ENCODE measurements around the gene EPHA2.
A peak's percentile ranks its signal among the peaks of the same experiment; 100 is the strongest.
"Not testable (repeated sequence)": the region's sequence is repeated elsewhere in the genome, so short reads cannot be mapped to it uniquely, and the experiment has no call there.

EPHA2 gene

DNA sequence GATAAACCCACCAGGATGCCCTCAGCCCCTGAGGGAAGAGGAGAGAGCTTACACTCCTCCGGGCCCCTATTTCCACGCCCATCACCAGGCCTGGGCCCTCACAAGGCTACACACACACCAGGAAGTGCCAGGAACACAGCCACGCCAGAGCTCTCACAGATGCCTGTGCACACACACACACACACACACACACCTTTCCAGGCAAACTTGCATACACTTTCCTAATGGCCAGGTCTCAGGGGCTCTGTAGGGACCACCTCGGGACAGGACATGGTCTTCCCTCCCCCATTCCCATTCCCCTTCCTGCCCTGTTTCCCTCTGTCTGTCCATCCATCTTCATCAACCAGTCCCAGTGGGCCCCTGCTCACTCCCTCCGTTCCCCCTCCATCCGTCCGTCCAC, 9.7 kb upstream of the EPHA2 start:
- Mint-ChIP-seq H3K27ac (no peak overlapping the region), H3K9me3 (no peaks in the 10 kb centered on the region), H3K36me3 (ENCODE audit: low read depth) (no peaks in the 10 kb centered on the region), H3K27me3 (peaks cover 6% of the 10 kb centered on the region), H3K4me3 (no peak overlapping the region), H3K4me1 (peaks cover 51% of the 10 kb centered on the region)
- no peak for ATAC-seq
- DNase-seq, result no peak

DNA sequence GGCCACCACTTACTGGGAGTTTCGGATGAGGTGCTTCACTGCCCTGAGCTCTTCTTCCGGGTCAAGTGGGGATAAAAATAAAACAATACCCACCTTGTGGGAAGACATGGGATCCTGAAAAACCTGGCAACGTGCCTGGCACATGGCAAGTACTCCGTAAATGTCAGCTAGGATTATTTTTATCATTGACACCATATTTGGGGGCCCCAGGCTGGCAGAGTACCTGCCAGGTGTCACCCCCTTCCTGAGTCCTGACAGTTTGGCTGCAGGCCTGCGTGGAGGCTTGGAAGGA, 9.2 kb upstream of the EPHA2 start:
- no peaks in the 10 kb centered on the region for H3K36me3 Mint-ChIP-seq (ENCODE audit: low read depth)
- H3K9me3 Mint-ChIP-seq, result no peaks in the 10 kb centered on the region
- ATAC-seq (no peak), DNase-seq (no peak)
- peaks cover 51% of the 10 kb centered on the region for H3K4me1 Mint-ChIP-seq
- no peak overlapping the region for H3K4me3 Mint-ChIP-seq
- no peak overlapping the region for H3K27ac Mint-ChIP-seq
- peaks cover 6% of the 10 kb centered on the region for H3K27me3 Mint-ChIP-seq

DNA sequence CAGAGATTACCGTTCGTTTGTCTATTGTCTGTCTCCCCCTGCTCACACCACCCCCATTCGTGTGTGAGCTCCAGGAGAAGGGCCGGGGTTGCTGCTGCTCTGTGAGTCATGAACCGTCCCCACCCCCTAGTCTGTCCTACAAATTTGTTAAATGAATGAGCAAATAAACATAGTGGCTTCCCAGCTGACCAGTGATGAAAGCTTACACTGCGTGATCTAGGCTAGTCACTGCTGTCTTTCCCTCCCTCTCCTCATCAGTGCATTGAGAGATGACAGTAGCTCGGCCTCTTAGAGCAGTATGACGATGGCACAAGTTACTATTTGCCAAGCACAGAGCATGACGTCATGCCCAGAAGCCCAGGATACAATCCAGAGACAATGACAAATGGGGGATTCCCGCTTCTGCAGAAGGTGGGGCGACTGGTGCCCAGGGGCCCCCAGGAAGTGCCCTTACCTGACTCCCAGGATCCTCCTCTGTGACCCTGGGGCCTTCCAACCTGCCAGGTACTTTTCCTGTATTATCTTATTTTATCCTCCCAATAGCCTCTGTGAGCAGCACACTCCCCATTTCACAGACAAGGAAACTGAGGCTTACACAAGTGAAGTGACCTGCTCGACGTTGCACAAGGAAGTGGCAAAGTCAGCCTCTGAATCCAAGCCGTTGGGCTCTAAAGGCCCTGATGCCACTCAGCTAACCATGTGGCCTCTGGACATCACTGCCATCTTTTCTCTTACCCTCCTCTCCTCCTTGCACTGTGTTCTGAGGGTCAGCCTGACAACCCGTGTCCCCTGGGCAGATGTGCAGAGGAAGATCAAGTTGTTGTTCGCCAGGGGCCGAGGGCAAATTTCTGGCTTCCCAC, 8.6 kb upstream of the EPHA2 start:
- no peak overlapping the region for H3K4me3 Mint-ChIP-seq
- no peaks in the 10 kb centered on the region for H3K9me3 Mint-ChIP-seq
- DNase-seq (peak; percentile 23), ATAC-seq (peak; percentile 60)
- peaks cover 6% of the 10 kb centered on the region for H3K27me3 Mint-ChIP-seq
- no peaks in the 10 kb centered on the region for H3K36me3 Mint-ChIP-seq (ENCODE audit: low read depth)
- H3K4me1 Mint-ChIP-seq, result peaks cover 51% of the 10 kb centered on the region
- H3K27ac Mint-ChIP-seq, result no peak overlapping the region

DNA sequence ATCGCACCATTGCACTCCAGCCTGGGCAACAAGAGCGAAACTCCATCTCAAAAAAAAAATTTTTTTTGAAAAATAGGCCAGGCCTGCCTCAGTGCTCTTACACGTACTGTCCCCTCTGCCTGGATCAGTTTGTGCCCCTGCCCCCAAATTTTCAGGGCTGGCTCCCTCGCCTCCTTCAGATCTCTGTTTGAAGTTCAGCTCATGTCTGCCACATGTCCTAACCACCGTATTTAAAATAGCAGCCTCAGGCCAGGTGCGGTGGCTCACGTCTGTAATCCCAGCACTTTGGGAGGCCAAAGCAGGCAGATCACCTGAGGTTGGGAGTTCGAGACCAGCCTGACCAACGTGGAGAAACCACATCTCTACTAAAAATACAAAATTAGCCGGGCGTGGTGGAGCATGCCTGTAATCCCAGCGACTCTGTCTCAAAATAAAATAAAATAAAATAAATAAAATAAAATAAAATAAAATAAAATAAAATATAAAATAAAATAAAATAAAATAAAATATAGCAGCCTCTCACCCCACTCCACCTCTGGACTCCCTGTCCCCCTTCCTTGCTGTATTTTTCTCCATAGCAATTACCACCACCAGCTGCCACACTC, 7.8 kb upstream of the EPHA2 start:
- H3K4me1 Mint-ChIP-seq, result peaks cover 44% of the 10 kb centered on the region
- ATAC-seq; H3K27ac Mint-ChIP-seq; H3K27me3 Mint-ChIP-seq; H3K9me3 Mint-ChIP-seq; DNase-seq; H3K36me3 Mint-ChIP-seq (ENCODE audit: low read depth); H3K4me3 Mint-ChIP-seq: not testable (repeated sequence)

DNA sequence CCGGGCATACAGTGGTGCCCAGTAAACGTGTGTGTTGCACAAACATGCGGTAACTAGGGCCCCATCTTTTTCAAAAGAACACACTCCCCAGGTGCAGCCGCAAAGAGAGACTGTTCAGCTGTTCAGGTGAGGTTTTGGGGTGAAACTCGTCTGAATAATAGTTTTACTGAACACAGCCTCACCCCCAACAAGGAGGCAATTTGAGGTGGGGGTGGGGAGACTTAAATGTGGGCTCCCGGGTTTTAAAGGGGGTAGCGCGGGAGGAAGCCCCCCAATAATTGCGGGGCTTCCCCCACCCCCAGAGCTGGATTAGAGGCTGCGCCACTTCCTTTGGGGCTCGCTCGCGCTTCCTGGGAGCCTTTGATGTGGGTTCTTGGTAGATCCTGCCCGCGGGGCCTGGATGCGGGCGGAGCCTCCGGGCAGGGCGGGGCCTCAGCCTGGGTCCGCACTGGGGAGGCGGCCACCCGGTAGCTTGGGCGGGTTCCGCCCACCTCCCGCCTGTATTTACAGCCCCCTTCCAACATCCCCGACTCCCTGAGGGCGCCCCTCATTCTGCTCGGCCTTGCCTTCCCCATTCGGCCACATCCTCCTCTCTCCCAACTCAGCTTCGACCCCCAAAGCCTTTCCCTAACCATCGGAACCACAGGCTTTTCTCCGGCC, 6.4 kb upstream of the EPHA2 start:
- DNase-seq, result peak; percentile 61
- H3K36me3 Mint-ChIP-seq (ENCODE audit: low read depth), result no peaks in the 10 kb centered on the region

DNA sequence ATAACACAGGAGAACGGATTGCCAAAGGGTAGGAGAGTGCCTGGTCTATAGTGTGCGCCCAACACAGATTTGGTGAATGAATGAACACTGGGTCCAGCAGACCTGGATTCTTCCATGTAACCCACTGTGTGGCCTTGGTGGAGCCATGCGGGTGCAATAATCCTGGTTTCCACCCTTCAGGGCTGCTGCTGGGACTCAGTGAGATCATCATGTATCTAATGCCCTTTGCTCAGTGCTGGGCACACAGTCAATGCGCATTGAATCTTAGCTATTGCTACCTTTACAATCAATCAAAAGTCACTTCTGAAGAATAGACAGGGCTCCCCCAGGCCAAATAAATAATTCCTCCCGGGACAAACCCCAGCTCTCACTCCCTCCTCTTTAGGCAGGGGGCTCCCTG, 5.8 kb upstream of the EPHA2 start:
- Mint-ChIP-seq H3K4me1 (peaks cover 54% of the 10 kb centered on the region), H3K36me3 (ENCODE audit: low read depth) (no peaks in the 10 kb centered on the region), H3K27ac (no peak overlapping the region), H3K9me3 (no peaks in the 10 kb centered on the region), H3K4me3 (no peak overlapping the region), H3K27me3 (peaks cover 6% of the 10 kb centered on the region)
- DNase-seq, result no peak
- ATAC-seq, result no peak

More for the DNA sequence above, 6.4 kb upstream of the EPHA2 start:
- peaks cover 3% of the 10 kb centered on the region for H3K27me3 Mint-ChIP-seq
- H3K4me1 Mint-ChIP-seq, result peaks cover 48% of the 10 kb centered on the region
- ATAC-seq, result peak; percentile 15
- H3K4me3 Mint-ChIP-seq, result no peak overlapping the region
- H3K9me3 Mint-ChIP-seq, result no peaks in the 10 kb centered on the region
- no peak overlapping the region for H3K27ac Mint-ChIP-seq

DNA sequence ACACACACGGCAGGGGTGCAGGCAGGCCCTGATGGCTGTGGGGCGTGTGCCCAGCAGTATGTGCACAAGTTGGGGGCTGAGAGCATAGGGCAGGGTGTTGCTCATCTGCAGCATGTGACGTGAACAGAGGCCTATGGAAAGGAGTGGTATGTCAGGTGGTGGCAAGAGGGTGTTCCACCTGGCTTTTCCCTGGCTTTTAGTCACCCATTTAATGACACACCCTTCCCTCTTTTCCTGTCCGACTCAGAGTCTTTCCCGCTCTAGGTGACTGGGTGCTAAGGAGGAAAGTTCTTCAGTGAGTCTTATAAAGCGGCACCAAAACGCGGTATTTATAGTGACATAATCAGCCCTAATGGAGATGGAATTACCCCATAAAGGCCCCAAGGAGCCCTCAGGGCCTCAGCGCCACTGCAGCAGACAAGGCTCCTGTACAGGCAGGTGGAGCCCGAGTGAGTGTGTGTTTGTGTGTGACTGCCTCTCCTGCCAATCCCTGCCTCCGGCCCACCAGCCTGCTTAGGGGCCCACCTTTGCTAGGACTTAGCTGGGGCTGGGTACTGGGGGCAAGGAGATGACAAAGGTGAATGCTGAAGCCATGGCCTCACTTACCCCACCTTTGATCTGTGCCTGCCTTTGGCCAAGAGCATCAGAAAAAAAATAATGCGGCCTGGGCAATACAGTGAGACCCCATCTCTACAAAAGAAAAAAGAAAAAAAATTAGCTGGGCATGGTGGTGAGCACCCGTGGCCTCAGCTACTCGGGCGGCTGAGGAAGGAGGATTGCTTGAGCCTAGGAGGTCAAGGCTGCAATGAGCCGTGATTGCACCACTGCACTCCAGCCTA, 3.3 kb upstream of the EPHA2 start:
- no peak for DNase-seq
- Mint-ChIP-seq H3K9me3 (no peaks in the 10 kb centered on the region), H3K4me1 (peaks cover 57% of the 10 kb centered on the region), H3K27ac (no peak overlapping the region), H3K27me3 (peaks cover 13% of the 10 kb centered on the region), H3K4me3 (no peak overlapping the region), H3K36me3 (ENCODE audit: low read depth) (no peaks in the 10 kb centered on the region)
- ATAC-seq, result no peak

DNA sequence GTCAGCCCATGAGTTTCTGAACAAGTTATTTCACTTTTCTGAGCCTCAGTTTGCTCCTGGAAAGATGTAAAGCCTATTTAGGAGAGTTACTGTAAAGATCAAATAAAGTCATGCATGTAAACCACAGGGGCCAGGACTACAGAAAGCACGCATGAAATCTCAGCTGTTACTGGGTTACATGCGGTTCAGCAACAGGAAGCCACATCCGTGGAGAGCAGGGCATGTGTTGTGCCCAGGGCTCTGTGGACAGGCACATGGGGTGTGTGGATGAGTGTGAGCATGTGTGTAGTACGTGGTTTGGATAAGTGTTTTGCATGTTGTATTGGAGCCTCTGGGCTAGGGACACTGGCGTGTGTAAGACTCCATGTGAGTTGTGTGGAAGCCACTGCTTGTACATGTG, 2.2 kb upstream of the EPHA2 start:
- no peak overlapping the region for H3K4me3 Mint-ChIP-seq
- no peaks in the 10 kb centered on the region for H3K9me3 Mint-ChIP-seq
- no peak for DNase-seq
- peaks cover 50% of the 10 kb centered on the region for H3K4me1 Mint-ChIP-seq
- ATAC-seq, result no peak
- no peak overlapping the region for H3K27ac Mint-ChIP-seq
- H3K27me3 Mint-ChIP-seq, result peaks cover 17% of the 10 kb centered on the region
- H3K36me3 Mint-ChIP-seq (ENCODE audit: low read depth), result no peaks in the 10 kb centered on the region

DNA sequence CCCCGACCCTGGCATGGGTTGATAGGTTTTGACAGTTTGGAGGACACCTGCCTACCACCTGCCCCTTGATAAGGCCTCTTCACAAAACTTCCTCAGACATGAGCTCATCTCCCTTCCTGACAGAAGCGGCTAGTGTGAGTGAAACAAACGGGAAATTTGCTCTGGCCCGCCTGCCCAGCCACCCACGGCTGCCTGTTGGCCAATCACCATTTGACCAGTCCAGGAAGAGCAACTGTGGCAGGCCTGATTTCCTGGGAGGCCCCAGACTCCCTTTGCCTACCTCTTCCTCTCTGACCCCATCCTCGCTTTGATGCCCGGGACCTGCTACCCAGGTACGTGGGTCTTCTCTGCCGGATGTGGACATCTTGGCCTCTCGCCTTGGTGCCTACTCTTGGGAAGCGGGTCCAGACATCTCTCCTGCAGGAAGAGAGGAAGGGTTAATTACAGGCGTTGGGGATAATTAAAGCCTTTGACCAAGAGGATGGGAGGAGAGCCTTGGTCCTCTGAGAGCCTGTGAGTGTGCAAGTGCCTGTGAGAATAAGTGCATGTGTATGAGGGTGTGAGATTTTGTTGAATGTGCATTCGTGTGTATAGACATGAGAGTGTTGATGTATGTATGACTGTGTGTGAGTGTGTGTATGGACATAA, 1.1 kb upstream of the EPHA2 start:
- Mint-ChIP-seq H3K27me3 (peaks cover 20% of the 10 kb centered on the region), H3K27ac (no peak overlapping the region), H3K4me1 (peaks cover 42% of the 10 kb centered on the region), H3K4me3 (no peak overlapping the region), H3K9me3 (no peaks in the 10 kb centered on the region), H3K36me3 (ENCODE audit: low read depth) (no peaks in the 10 kb centered on the region)
- ATAC-seq (no peak), DNase-seq (no peak)

DNA sequence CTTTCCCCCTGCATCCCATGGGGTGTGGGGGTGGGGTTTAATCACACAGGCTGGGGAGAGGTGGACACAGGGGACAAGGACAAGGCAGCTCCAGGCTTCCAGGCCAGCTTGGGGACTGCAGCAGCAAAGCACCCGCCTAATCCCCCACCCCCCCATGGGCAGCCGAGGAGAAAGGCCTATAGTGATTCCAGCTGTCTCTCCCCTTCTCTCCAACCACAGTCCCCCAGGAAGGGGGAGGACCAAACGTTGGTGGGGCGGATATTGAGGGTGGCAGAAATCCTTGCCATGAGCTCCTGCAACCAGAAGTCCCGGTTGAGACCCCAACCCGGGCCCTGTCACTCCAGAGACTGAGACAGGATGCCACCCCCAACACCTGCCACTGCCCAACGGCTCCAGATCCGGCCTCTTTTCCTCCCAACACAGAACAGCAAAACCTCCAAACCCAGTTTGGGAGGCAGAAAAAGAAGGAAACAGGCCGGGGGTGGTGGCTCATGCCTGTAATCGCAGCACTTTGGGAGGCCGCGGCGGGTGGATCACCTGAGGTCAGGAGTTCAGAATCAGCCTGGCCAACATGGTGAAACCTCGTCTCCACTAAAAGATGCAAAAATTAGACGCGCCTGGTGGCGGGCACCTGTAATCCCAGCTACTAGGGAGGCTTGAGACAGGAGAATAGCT, 1.7 kb downstream of the EPHA2 start:
- Mint-ChIP-seq H3K9me3 (no peaks in the 10 kb centered on the region), H3K4me1 (peaks cover 36% of the 10 kb centered on the region), H3K4me3 (no peak overlapping the region), H3K27ac (no peak overlapping the region), H3K27me3 (peaks cover 21% of the 10 kb centered on the region), H3K36me3 (ENCODE audit: low read depth) (no peaks in the 10 kb centered on the region)
- no peak for ATAC-seq
- DNase-seq, result no peak

DNA sequence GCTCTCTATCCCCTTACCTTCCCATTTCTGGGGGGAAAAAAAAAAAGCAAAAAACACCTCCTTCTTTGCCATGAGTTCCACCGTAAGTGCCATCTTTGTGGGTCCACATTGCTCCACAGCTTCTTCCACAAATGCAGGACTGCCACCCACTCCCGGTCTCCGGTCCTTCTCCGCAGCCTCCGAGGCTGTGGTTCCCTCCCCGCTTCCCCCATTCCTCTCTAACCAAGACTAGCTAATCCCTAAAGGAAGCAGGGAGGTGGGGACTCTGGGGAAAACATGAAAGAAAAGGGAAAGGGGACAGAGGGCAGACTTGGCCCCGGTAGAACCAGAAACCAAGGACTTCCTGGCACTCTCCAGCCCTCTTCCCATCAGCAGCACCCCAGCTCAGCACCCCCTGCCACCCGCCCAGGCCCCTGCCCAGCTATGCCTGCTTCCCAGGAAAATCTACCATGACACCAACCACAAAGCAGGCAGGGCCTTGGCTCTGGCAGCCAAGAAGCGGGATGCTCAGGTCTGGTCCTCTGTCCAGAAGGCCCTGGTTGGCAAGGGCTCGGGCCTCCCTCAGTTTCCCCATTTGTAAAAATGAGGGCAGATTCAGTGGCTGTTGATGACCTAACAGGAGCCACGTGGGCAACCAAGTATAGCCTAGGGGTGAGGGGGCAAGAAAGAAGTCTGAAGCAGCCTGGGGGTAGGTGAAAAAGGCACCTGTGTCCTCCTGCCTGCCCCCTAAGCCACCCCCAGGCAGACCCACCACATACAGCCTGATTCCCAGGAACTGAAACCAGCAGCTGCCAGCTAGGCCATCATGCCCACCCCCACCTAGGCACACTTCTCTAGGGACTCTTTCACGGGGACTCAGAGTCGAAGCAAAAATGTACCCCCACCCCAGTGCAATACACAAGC, 2.5 kb downstream of the EPHA2 start:
- Mint-ChIP-seq H3K9me3 (no peaks in the 10 kb centered on the region), H3K4me3 (no peak overlapping the region), H3K27ac (no peak overlapping the region), H3K36me3 (ENCODE audit: low read depth) (no peaks in the 10 kb centered on the region), H3K27me3 (peaks cover 26% of the 10 kb centered on the region), H3K4me1 (peaks cover 35% of the 10 kb centered on the region)
- no peak for DNase-seq
- no peak for ATAC-seq

DNA sequence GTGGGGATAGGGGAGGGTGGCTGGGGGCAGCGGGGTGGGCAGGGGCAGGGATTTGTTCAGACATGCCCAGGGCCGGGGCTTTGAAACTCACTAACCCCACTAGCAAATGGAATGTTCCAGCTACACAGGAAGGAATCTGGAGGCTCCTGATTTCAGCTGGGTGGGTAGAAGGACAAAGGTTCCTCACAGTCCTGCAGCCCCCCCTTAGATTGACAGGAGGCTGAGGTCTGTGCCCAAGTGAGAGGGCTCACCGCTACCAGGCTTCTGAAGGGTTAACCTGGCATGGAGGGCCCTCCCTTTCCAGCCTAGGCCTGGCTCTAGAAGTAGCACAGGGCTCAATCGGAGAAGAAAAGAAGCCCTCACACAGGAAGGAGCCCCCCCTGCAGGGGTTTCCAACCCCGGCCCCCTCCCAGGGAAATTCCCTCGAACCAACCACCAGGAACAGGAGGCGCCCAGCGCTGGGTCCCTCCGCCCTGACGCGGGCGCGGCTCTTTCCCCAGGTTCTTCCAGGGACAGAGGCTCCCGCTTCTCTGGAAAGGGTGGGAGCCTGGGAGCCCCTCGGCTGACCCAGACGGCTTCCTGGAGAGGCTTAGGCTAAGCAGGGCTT, 3.3 kb downstream of the EPHA2 start:
- peaks cover 28% of the 10 kb centered on the region for H3K4me1 Mint-ChIP-seq
- DNase-seq, result no peak
- no peak for ATAC-seq
- H3K27ac Mint-ChIP-seq, result no peak overlapping the region
- H3K9me3 Mint-ChIP-seq, result no peaks in the 10 kb centered on the region
- no peaks in the 10 kb centered on the region for H3K36me3 Mint-ChIP-seq (ENCODE audit: low read depth)
- H3K4me3 Mint-ChIP-seq, result no peak overlapping the region
- H3K27me3 Mint-ChIP-seq, result peaks cover 26% of the 10 kb centered on the region

DNA sequence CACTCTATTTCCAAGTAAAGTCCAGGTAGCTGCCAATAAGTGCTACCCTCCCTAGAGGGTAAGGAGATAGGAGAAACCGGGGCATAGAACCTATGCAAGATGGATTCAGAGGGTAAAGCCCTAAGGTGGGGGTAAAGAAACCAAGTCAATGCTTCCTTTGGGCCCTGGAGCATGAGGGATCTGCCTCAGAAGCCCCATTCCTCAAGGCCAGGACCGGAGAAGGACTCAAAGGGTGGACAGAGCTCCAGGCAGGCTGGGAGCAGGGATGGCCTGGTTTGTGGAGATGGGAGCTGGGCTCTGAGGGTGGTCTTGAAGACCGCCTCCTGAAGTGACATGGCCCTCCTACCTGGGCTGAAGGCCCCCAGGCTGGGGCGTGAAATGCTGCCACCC, 3.9 kb downstream of the EPHA2 start:
- peaks cover 22% of the 10 kb centered on the region for H3K4me1 Mint-ChIP-seq
- no peaks in the 10 kb centered on the region for H3K9me3 Mint-ChIP-seq
- H3K27ac Mint-ChIP-seq, result no peak overlapping the region
- no peak overlapping the region for H3K4me3 Mint-ChIP-seq
- ATAC-seq (no peak), DNase-seq (no peak)
- H3K27me3 Mint-ChIP-seq, result peaks cover 22% of the 10 kb centered on the region
- H3K36me3 Mint-ChIP-seq (ENCODE audit: low read depth), result no peaks in the 10 kb centered on the region
